Astrocyte (in vitro differentiated cells and primary cell): ENCODE data around the gene PRTG. TPM values are rescaled to one million over a fixed set of nuclear protein-coding genes. Genes with fewer than 3 reads are reported as not detected.

ENCODE experiments used
- DNase-seq: peaks from one replicate; pipeline ENCODE4 v3.0.0-alpha.2; 2010; ENCODE audit warnings: low read depth
- FAIRE-seq: peaks from 2 replicates; lab custom pipeline; 2011; peaks lifted over from hg19 to GRCh38; lab: Jason Lieb, UNC
- H2AFZ ChIP-seq: 2 replicates; pipeline ENCODE4 v1.6.0; 2012; ENCODE audit warnings: low read depth, low read length, inconsistent platforms
- H3K27ac ChIP-seq: 2 replicates; pipeline ENCODE4 v1.5.1; 2011; ENCODE audit warnings: low read depth, low read length, inconsistent platforms
- H3K27me3 ChIP-seq: 2 replicates; pipeline ENCODE4 v1.6.0; 2011; ENCODE audit warnings: low read length, inconsistent platforms; ENCODE audit not compliant: insufficient read depth
- H3K36me3 ChIP-seq: 2 replicates; pipeline ENCODE4 v1.5.1; 2011; ENCODE audit warnings: low read length, inconsistent platforms; ENCODE audit not compliant: insufficient read depth
- H3K4me1 ChIP-seq: 2 replicates; pipeline ENCODE4 v1.5.1; 2011; ENCODE audit warnings: low read length, inconsistent platforms; ENCODE audit not compliant: insufficient read depth
- H3K4me2 ChIP-seq: 2 replicates; pipeline ENCODE4 v1.6.0; 2012; ENCODE audit warnings: low read length, inconsistent platforms
- H3K4me3 ChIP-seq: 2 replicates; pipeline ENCODE4 v1.5.1; 2011; ENCODE audit warnings: low read depth, mild to moderate bottlenecking, low read length, inconsistent platforms; ENCODE audit not compliant: insufficient read depth
- H3K79me2 ChIP-seq: 2 replicates; pipeline ENCODE4 v1.6.0; 2012; ENCODE audit warnings: mild to moderate bottlenecking, low read length, inconsistent platforms; ENCODE audit not compliant: insufficient read depth
- H3K9ac ChIP-seq: 2 replicates; pipeline ENCODE4 v1.6.0; 2012; ENCODE audit warnings: mild to moderate bottlenecking, low read length, inconsistent platforms
- H3K9me3 ChIP-seq: 2 replicates; pipeline ENCODE4 v1.5.1; 2012; ENCODE audit warnings: low read depth, mild to moderate bottlenecking, low read length, inconsistent platforms; ENCODE audit not compliant: insufficient read depth
- H4K20me1 ChIP-seq: 2 replicates; pipeline ENCODE4 v1.6.0; 2012; ENCODE audit warnings: low read length, inconsistent platforms; ENCODE audit not compliant: insufficient read depth
- H3K27ac Mint-ChIP-seq: one replicate; pipeline ENCODE4 v1.8.0; 2021; ENCODE audit warnings: mild to moderate bottlenecking, mixed read lengths; ENCODE audit not compliant: unreplicated experiment
- H3K27me3 Mint-ChIP-seq: one replicate; pipeline ENCODE4 v1.8.0; 2021; ENCODE audit warnings: low read depth, mixed read lengths; ENCODE audit not compliant: unreplicated experiment
- H3K36me3 Mint-ChIP-seq: one replicate; pipeline ENCODE4 v1.8.0; 2021; ENCODE audit warnings: low read depth, mixed read lengths; ENCODE audit not compliant: unreplicated experiment
- H3K4me1 Mint-ChIP-seq: one replicate; pipeline ENCODE4 v1.8.0; 2021; ENCODE audit warnings: low read depth, mixed read lengths; ENCODE audit not compliant: unreplicated experiment
- H3K4me3 Mint-ChIP-seq: one replicate; pipeline ENCODE4 v1.8.0; 2021; ENCODE audit warnings: mild to moderate bottlenecking, moderate library complexity, mixed read lengths; ENCODE audit not compliant: unreplicated experiment
- H3K9me3 Mint-ChIP-seq: one replicate; pipeline ENCODE4 v1.8.0; 2021; ENCODE audit warnings: mild to moderate bottlenecking, mixed read lengths; ENCODE audit not compliant: unreplicated experiment
- CTCF ChIP-seq: IDR thresholded peaks from 2 replicates; pipeline ENCODE4 v1.5.1; 2011; ENCODE audit warnings: low read depth, mild to moderate bottlenecking, inconsistent platforms, low read length, moderate library complexity; ENCODE audit not compliant: insufficient read depth
- EZH2 ChIP-seq: IDR thresholded peaks from 2 replicates; pipeline ENCODE4 v1.6.1; 2012; ENCODE audit warnings: mild to moderate bottlenecking, low read length, inconsistent platforms; ENCODE audit not compliant: insufficient read depth
- total RNA-seq: library from RNA; stranded (reverse); gene quantifications from 2 replicates; pipeline ENCODE4 v1.2.1, GENCODE V29; 2021

Gene PRTG
- total RNA-seq, 1 donor from 2014 or later = 39.4 TPM

- Mint-ChIP-seq H3K36me3 (no peaks in the 10 kb centered on the region), H3K27ac (no peak overlapping the region), H3K4me3 (no peak overlapping the region), H3K9me3 (peaks cover 5% of the 10 kb centered on the region), H3K27me3 (no peaks in the 10 kb centered on the region), H3K4me1 (peaks cover 2% of the 10 kb centered on the region)
- Histone ChIP-seq H3K4me3 (no peak overlapping the region), H3K4me2 (no peak overlapping the region), H3K79me2 (no peaks in the 10 kb centered on the region), H3K27me3 (no peaks in the 10 kb centered on the region), H2AFZ (no peak overlapping the region), H3K27ac (no peak overlapping the region), H3K9me3 (peaks cover 2% of the 10 kb centered on the region), H3K4me1 (no peaks in the 10 kb centered on the region), H3K36me3 (no peaks in the 10 kb centered on the region), H3K9ac (no peak overlapping the region), H4K20me1 (no peaks in the 10 kb centered on the region)
- DNase-seq = peak; percentile 22
- TF ChIP-seq CTCF (no peak), EZH2 (no peak)
- FAIRE-seq = no peak
Measured at GRCh38 chr15:55784286-55784685, 41.3 kb upstream of the PRTG start.

- Mint-ChIP-seq H3K4me1 (peaks cover 2% of the 10 kb centered on the region), H3K27ac (no peak overlapping the region), H3K36me3 (no peaks in the 10 kb centered on the region), H3K9me3 (peaks cover 2% of the 10 kb centered on the region), H3K4me3 (no peak overlapping the region), H3K27me3 (peaks cover 5% of the 10 kb centered on the region)
- Histone ChIP-seq H3K27ac (no peak overlapping the region), H3K9ac (no peak overlapping the region), H2AFZ (no peak overlapping the region), H3K27me3 (no peaks in the 10 kb centered on the region), H3K79me2 (no peaks in the 10 kb centered on the region), H4K20me1 (no peaks in the 10 kb centered on the region), H3K4me3 (no peak overlapping the region), H3K36me3 (no peaks in the 10 kb centered on the region), H3K4me1 (no peaks in the 10 kb centered on the region), H3K9me3 (peaks cover 2% of the 10 kb centered on the region), H3K4me2 (no peak overlapping the region)
- FAIRE-seq (no peak), DNase-seq (no peak)
- TF ChIP-seq CTCF (no peak), EZH2 (no peak)
Measured at GRCh38 chr15:55782901-55783300, 39.9 kb upstream of the PRTG start.

- peaks cover 4% of the 10 kb centered on the region for H3K9me3 Mint-ChIP-seq
- no peaks in the 10 kb centered on the region for H3K4me1 ChIP-seq
- H3K27me3 Mint-ChIP-seq = peaks cover 19% of the 10 kb centered on the region
- H3K27me3 ChIP-seq = no peaks in the 10 kb centered on the region
- DNase-seq = no peak
- no peak overlapping the region for H3K27ac ChIP-seq
- H3K9ac ChIP-seq = no peak overlapping the region
- H3K4me1 Mint-ChIP-seq = peaks cover 2% of the 10 kb centered on the region
- H3K27ac Mint-ChIP-seq = no peak overlapping the region
- H3K79me2 ChIP-seq = no peaks in the 10 kb centered on the region
- peaks cover 2% of the 10 kb centered on the region for H3K9me3 ChIP-seq
- H3K4me2 ChIP-seq = no peak overlapping the region
- peaks cover 2% of the 10 kb centered on the region for H3K36me3 Mint-ChIP-seq
- H3K4me3 Mint-ChIP-seq = no peak overlapping the region
- no peaks in the 10 kb centered on the region for H3K36me3 ChIP-seq
- no peak for TF ChIP-seq CTCF
- no peak for TF ChIP-seq EZH2
- no peak overlapping the region for H3K4me3 ChIP-seq
- no peaks in the 10 kb centered on the region for H4K20me1 ChIP-seq
- no peak for FAIRE-seq
- H2AFZ ChIP-seq = no peak overlapping the region
Measured at GRCh38 chr15:55780292-55780691, 37.3 kb upstream of the PRTG start.
